HL-60 (cell line): ENCODE data around the gene XPR1.
A peak's percentile ranks its signal among the peaks of the same experiment; 100 is the strongest.

Experiments used
- DNase-seq, 2 experiments: peaks; one replicate each; pipeline ENCODE4 v3.0.0-alpha.2; 2010 to 2020; ENCODE audit warnings: low read depth in 1 of 2, low spot score in 1 of 2
- H3K27ac ChIP-seq: fragments of 250-450 bp; sonication (Bioruptor Pico); replicated peaks from 2 replicates; pipeline ENCODE4 v1.5.1; 2020; ENCODE audit warnings: mild to moderate bottlenecking, moderate library complexity
- H3K27me3 ChIP-seq: fragments of 250-450 bp; sonication (Bioruptor Pico); 2 replicates; pipeline ENCODE4 v1.5.1; 2021; ENCODE audit warnings: mild to moderate bottlenecking, moderate library complexity; ENCODE audit not compliant: insufficient read depth, poor library complexity, severe bottlenecking
- H3K4me3 ChIP-seq: replicated peaks from 2 replicates; pipeline ENCODE4 v1.5.1; 2011; ENCODE audit warnings: mild to moderate bottlenecking, control low read depth, low read length; ENCODE audit not compliant: insufficient read depth
- GABPA ChIP-seq: IDR thresholded peaks from 2 replicates; pipeline ENCODE4 v1.6.1; 2012; ENCODE audit warnings: low read depth
- POLR2AphosphoS5 ChIP-seq: IDR thresholded peaks from 2 replicates; pipeline ENCODE4 v1.6.1; 2012; ENCODE audit warnings: low read depth
- SPI1 ChIP-seq: IDR thresholded peaks from 2 replicates; pipeline ENCODE4 v1.6.1; 2012; ENCODE audit warnings: low read depth, mild to moderate bottlenecking, borderline replicate concordance
- TF ChIP-seq, protein P1 (sequence below): IDR thresholded peaks from 2 replicates; pipeline ENCODE4 v1.6.1; 2012; ENCODE audit warnings: low read depth; ENCODE audit not compliant: insufficient replicate concordance
- TF ChIP-seq, protein P2 (sequence below): IDR thresholded peaks from one replicate; pipeline ENCODE4 v1.5.1; 2011; ENCODE audit warnings: low read length, control low read depth, inconsistent platforms; ENCODE audit not compliant: insufficient read depth

The XPR1 gene

DNA sequence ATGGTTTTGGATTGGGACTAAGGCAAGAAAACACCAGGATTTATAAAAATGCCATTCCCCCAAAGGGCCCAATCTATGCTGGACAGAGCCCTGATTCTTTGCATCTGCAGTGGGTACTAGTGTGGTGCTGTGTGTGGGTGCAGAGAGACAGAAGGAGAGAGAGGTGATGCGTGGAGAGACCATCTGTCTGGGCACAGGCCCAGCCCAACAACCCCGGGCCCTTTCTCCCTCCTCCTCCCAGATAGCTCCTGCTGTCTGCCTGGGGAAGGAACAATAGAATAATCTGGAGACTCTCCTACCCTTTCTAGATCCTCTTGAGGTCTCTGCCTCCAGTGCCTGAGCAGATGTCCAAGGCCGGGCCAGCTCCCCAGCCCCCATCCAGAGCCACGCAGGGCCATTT, 296.0 kb downstream of the XPR1 start:
- no peak overlapping the region for H3K4me3 ChIP-seq
- TF ChIP-seq, protein P1, sequence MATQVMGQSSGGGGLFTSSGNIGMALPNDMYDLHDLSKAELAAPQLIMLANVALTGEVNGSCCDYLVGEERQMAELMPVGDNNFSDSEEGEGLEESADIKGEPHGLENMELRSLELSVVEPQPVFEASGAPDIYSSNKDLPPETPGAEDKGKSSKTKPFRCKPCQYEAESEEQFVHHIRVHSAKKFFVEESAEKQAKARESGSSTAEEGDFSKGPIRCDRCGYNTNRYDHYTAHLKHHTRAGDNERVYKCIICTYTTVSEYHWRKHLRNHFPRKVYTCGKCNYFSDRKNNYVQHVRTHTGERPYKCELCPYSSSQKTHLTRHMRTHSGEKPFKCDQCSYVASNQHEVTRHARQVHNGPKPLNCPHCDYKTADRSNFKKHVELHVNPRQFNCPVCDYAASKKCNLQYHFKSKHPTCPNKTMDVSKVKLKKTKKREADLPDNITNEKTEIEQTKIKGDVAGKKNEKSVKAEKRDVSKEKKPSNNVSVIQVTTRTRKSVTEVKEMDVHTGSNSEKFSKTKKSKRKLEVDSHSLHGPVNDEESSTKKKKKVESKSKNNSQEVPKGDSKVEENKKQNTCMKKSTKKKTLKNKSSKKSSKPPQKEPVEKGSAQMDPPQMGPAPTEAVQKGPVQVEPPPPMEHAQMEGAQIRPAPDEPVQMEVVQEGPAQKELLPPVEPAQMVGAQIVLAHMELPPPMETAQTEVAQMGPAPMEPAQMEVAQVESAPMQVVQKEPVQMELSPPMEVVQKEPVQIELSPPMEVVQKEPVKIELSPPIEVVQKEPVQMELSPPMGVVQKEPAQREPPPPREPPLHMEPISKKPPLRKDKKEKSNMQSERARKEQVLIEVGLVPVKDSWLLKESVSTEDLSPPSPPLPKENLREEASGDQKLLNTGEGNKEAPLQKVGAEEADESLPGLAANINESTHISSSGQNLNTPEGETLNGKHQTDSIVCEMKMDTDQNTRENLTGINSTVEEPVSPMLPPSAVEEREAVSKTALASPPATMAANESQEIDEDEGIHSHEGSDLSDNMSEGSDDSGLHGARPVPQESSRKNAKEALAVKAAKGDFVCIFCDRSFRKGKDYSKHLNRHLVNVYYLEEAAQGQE, result peak; percentile 60
- TF ChIP-seq POLR2AphosphoS5, result no peak
- H3K27ac ChIP-seq, result no peak overlapping the region
- no peaks in the 10 kb centered on the region for H3K27me3 ChIP-seq
- no peak for DNase-seq

DNA sequence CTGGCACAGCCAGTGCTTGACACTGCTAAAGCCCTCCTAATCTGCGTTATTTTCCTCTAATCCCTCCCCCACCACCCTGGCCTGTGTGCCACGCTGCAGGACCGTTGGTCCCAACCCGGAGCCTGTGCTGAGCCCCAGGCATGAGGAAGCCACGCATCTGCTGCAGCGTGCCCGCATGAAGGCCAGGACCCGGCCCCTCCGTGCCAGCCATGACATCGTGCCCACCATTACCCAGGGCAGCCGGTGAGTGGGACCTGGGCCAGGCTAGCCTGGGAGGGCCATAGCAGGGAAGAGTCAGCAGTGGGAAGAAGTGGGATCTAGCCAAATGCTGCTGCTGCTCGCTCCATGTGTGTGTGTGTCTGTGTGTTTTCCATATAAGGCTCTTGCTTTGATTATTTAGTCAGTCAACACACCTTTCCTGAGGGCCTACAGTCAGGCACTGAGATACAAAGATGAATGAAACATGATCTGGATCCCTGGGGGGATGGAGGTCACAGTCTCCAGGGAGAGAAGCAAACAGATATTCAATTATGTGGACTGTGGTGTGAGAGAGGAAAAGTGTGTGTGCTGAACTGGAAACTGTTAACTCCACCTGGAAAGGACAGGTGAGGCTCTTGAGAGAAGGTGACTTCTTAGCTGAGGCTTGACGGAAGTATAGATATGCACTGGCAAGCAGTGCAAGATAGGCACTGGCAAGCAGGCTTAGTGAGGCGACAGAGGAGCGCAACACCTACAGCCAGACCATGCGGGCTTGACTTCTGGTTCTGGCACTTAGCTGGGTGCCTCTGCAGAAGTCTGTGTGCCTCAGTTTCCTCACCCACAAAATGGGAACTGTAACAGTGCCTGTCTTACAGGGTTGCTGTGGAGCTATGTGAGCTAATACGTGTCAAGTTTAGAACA, 296.8 kb downstream of the XPR1 start:
- H3K27ac ChIP-seq, result no peak overlapping the region
- TF ChIP-seq GABPA (no peak), POLR2AphosphoS5 (no peak), SPI1 (no peak)
- TF ChIP-seq, protein P2, sequence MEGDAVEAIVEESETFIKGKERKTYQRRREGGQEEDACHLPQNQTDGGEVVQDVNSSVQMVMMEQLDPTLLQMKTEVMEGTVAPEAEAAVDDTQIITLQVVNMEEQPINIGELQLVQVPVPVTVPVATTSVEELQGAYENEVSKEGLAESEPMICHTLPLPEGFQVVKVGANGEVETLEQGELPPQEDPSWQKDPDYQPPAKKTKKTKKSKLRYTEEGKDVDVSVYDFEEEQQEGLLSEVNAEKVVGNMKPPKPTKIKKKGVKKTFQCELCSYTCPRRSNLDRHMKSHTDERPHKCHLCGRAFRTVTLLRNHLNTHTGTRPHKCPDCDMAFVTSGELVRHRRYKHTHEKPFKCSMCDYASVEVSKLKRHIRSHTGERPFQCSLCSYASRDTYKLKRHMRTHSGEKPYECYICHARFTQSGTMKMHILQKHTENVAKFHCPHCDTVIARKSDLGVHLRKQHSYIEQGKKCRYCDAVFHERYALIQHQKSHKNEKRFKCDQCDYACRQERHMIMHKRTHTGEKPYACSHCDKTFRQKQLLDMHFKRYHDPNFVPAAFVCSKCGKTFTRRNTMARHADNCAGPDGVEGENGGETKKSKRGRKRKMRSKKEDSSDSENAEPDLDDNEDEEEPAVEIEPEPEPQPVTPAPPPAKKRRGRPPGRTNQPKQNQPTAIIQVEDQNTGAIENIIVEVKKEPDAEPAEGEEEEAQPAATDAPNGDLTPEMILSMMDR, result no peak
- TF ChIP-seq, protein P1, result no peak
- no peaks in the 10 kb centered on the region for H3K27me3 ChIP-seq
- H3K4me3 ChIP-seq, result no peak overlapping the region
- DNase-seq, result no peak

DNA sequence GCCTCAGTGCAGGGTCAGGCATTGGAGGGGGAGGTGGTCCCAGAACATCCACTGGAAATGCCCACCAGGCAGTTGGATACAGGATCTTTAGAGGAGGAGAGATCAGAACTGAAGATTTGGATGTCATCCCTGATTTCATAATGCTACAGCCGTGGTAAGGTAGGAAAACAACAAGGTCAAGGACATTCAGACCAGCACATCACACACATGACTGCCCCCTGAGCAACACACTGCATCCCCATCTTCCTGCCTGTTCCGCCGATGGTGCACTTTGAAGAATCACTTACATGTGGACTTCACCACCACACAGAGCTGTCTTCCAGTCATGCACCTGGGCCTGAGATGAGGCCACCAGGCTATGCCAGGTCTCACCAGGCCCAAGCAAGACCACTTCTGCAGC, 297.6 kb downstream of the XPR1 start:
- TF ChIP-seq, protein P1, result no peak
- no peak for TF ChIP-seq POLR2AphosphoS5
- TF ChIP-seq GABPA, result no peak
- TF ChIP-seq SPI1, result no peak
- TF ChIP-seq, protein P2, result no peak
- DNase-seq, result no peak
- no peaks in the 10 kb centered on the region for H3K27me3 ChIP-seq
- H3K27ac ChIP-seq, result no peak overlapping the region
- no peak overlapping the region for H3K4me3 ChIP-seq
